H9 (cell line): ENCODE data around the gene NCBP1. TPM values are rescaled to one million over a fixed set of nuclear protein-coding genes. Genes with fewer than 3 reads are reported as not detected.

Experiments
- DNase-seq: peaks from one replicate; pipeline ENCODE4 v3.0.0-alpha.2; 2017
- H2AFZ ChIP-seq: one replicate; pipeline ENCODE4 v1.6.1; 2013; ENCODE audit warnings: mild to moderate bottlenecking, low read length, control low read depth, moderate library complexity
- H2AK5ac ChIP-seq: 2 replicates; pipeline ENCODE4 v1.6.1; 2013; ENCODE audit warnings: low read length, control low read depth, mixed read lengths; ENCODE audit not compliant: insufficient read length
- H2BK120ac ChIP-seq: one replicate; pipeline ENCODE4 v1.6.1; 2013; ENCODE audit warnings: low read depth, mild to moderate bottlenecking, low read length, control low read depth, inconsistent platforms; ENCODE audit not compliant: poor library complexity, severe bottlenecking
- H2BK12ac ChIP-seq: 2 replicates; pipeline ENCODE4 v1.6.1; 2013; ENCODE audit warnings: low read length, control low read depth, mixed read lengths, low read depth; ENCODE audit not compliant: insufficient read length
- H2BK15ac ChIP-seq: 2 replicates; pipeline ENCODE4 v1.6.1; 2013; ENCODE audit warnings: low read depth, low read length, control low read depth
- H2BK20ac ChIP-seq: one replicate; pipeline ENCODE4 v1.6.1; 2013; ENCODE audit warnings: low read depth, mild to moderate bottlenecking, low read length, control low read depth, inconsistent platforms; ENCODE audit not compliant: poor library complexity, severe bottlenecking
- H2BK5ac ChIP-seq: 2 replicates; pipeline ENCODE4 v1.6.1; 2013; ENCODE audit warnings: low read length, control low read depth, mixed read lengths; ENCODE audit not compliant: insufficient read length
- H3K14ac ChIP-seq: 2 replicates; pipeline ENCODE4 v1.6.1; 2013; ENCODE audit warnings: low read length, control low read depth; ENCODE audit not compliant: insufficient read depth
- H3K18ac ChIP-seq: 2 replicates; pipeline ENCODE4 v1.6.1; 2013; ENCODE audit warnings: low read depth, mild to moderate bottlenecking, mixed read lengths, low read length, control low read depth; ENCODE audit not compliant: insufficient read length
- H3K23ac ChIP-seq: 2 replicates; pipeline ENCODE4 v1.6.1; 2013; ENCODE audit warnings: low read length, control low read depth, mixed read lengths, low read depth; ENCODE audit not compliant: insufficient read length
- H3K23me2 ChIP-seq: 2 replicates; pipeline ENCODE4 v1.6.1; 2013; ENCODE audit warnings: low read depth, mild to moderate bottlenecking, mixed read lengths, low read length, control low read depth; ENCODE audit not compliant: insufficient read length, poor library complexity, severe bottlenecking
- H3K27ac ChIP-seq: 2 replicates; pipeline ENCODE4 v1.5.1; 2013; ENCODE audit warnings: low read length, control low read depth, mixed read lengths, low read depth; ENCODE audit not compliant: insufficient read length
- H3K27me3 ChIP-seq: 2 replicates; pipeline ENCODE4 v1.6.1; 2013; ENCODE audit warnings: low read length, control low read depth, inconsistent platforms; ENCODE audit not compliant: insufficient read depth
- H3K4ac ChIP-seq: 2 replicates; pipeline ENCODE4 v1.6.1; 2013; ENCODE audit warnings: low read depth, mild to moderate bottlenecking, control low read depth, inconsistent platforms, low read length, moderate library complexity
- H3K4me1 ChIP-seq: 2 replicates; pipeline ENCODE4 v1.6.1; 2013; ENCODE audit warnings: low read length, control low read depth, inconsistent platforms; ENCODE audit not compliant: insufficient read depth
- H3K4me2 ChIP-seq: 2 replicates; pipeline ENCODE4 v1.6.1; 2013; ENCODE audit warnings: low read length, control low read depth, mixed read lengths; ENCODE audit not compliant: insufficient read length, insufficient read depth
- H3K56ac ChIP-seq: 2 replicates; pipeline ENCODE4 v1.6.1; 2013; ENCODE audit warnings: low read depth, mild to moderate bottlenecking, mixed read lengths, low read length, control low read depth; ENCODE audit not compliant: insufficient read length
- H3K79me1 ChIP-seq: 2 replicates; pipeline ENCODE4 v1.6.1; 2013; ENCODE audit warnings: low read depth, mild to moderate bottlenecking, moderate library complexity, low read length, control low read depth, inconsistent platforms; ENCODE audit not compliant: insufficient read depth, poor library complexity, severe bottlenecking
- H3K79me2 ChIP-seq: 2 replicates; pipeline ENCODE4 v1.6.1; 2013; ENCODE audit warnings: low read length, control low read depth, inconsistent platforms; ENCODE audit not compliant: insufficient read depth
- H3K9ac ChIP-seq: 2 replicates; pipeline ENCODE4 v1.6.1; 2013; ENCODE audit warnings: low read length, control low read depth, mixed read lengths; ENCODE audit not compliant: insufficient read length; ENCODE audit errors: extremely low read depth
- H3K9me3 ChIP-seq: one replicate; pipeline ENCODE4 v1.6.1; 2013; ENCODE audit warnings: low read depth, low read length, inconsistent platforms; ENCODE audit not compliant: control insufficient read depth
- H3T11ph ChIP-seq: one replicate; pipeline ENCODE4 v1.6.1; 2013; ENCODE audit warnings: mild to moderate bottlenecking, low read length, control low read depth, inconsistent platforms
- H4K20me1 ChIP-seq: one replicate; pipeline ENCODE4 v1.6.1; 2013; ENCODE audit not compliant: control insufficient read depth, insufficient read length, insufficient read depth
- H4K5ac ChIP-seq: 2 replicates; pipeline ENCODE4 v1.6.1; 2013; ENCODE audit warnings: low read depth, mild to moderate bottlenecking, mixed read lengths, low read length, control low read depth; ENCODE audit not compliant: insufficient read length
- H4K8ac ChIP-seq: replicated peaks from 2 replicates; pipeline ENCODE4 v1.6.1; 2013; ENCODE audit warnings: low read length, control low read depth, mixed read lengths, low read depth; ENCODE audit not compliant: insufficient read length
- H4K91ac ChIP-seq: 2 replicates; pipeline ENCODE4 v1.6.1; 2013; ENCODE audit warnings: low read depth, mild to moderate bottlenecking, moderate library complexity, mixed read lengths, low read length, control low read depth; ENCODE audit not compliant: insufficient read length
- H3K27ac Mint-ChIP-seq, 3 experiments: 2 replicates in 2 of 3; 3 replicates in 1 of 3; pipeline ENCODE4 v1.8.0; 2020 to 2021; ENCODE audit warnings: mixed read lengths in 3 of 3, mild to moderate bottlenecking in 1 of 3, moderate library complexity in 1 of 3
- H3K27me3 Mint-ChIP-seq: 2 replicates; pipeline ENCODE4 v1.8.0; 2021; ENCODE audit warnings: low read depth, mild to moderate bottlenecking, moderate library complexity, mixed read lengths
- H3K36me3 Mint-ChIP-seq, 3 experiments: 2 replicates in 2 of 3; 3 replicates in 1 of 3; pipeline ENCODE4 v1.8.0; 2020 to 2021; ENCODE audit warnings: low read depth in 3 of 3, mixed read lengths in 3 of 3; ENCODE audit not compliant: insufficient read depth in 1 of 3
- H3K4me1 Mint-ChIP-seq, 2 experiments: 2 replicates each; pipeline ENCODE4 v1.8.0; 2020; ENCODE audit warnings: mixed read lengths in 2 of 2
- H3K4me3 Mint-ChIP-seq, 2 experiments: 2 replicates in 1 of 2; 3 replicates in 1 of 2; pipeline ENCODE4 v1.8.0; 2020 to 2021; ENCODE audit warnings: mild to moderate bottlenecking in 2 of 2, mixed read lengths in 2 of 2, moderate library complexity in 1 of 2
- H3K9me3 Mint-ChIP-seq, 2 experiments: 2 replicates in 1 of 2; 3 replicates in 1 of 2; pipeline ENCODE4 v1.8.0; 2020; ENCODE audit warnings: mild to moderate bottlenecking in 2 of 2, mixed read lengths in 2 of 2, moderate library complexity in 1 of 2
- WGBS: extraction: QIAGEN DNeasy Blood & Tissue Kit; methylation state at CpG from one replicate; pipeline ENCODE4 v1.1.7; 2013; ENCODE audit warnings: missing lambda C conversion rate, low lambda C conversion rate, mixed read lengths; ENCODE audit not compliant: insufficient read length; ENCODE audit errors: extremely low coverage; 5-methylcytosine and 5-hydroxymethylcytosine counted together
- total RNA-seq: library from RNA; stranded (reverse); gene quantifications from 2 replicates; pipeline ENCODE4 v1.2.1, GENCODE V29; 2021
- TF ChIP-seq, protein P1 (sequence below): fragments of 200-600 bp; sonication (generic); conservative IDR thresholded peaks from 3 replicates; pipeline ENCODE4 v1.8.0; 2021; ENCODE audit warnings: antibody characterized with exemption, mild to moderate bottlenecking

Gene NCBP1
- total RNA-seq, 1 experiment from 2014 or later, result 55.7 TPM

DNA sequence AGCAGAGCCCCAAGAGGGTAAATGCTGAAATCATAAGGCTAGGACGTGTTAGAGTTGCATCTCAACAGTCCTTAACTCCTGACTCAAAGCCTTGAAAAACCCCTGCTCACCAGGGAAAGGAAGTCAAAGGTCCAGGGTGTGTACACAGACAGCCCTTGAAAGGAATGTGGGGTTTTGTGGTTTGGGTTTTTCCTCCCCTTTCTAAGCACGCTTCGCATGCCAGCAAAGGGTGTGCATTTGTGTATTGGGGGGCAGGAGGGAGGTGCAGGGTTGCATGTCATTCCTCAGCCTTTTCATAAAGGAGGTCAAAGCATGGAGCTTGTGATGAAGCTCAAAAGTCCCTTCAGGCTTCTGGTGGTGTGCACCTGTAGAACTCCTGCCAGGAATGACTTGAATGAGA lies 80.8 kb downstream of the NCBP1 start:
- Mint-ChIP-seq H3K27me3 (peaks cover 21% of the 10 kb centered on the region), H3K36me3 (no peaks in the 10 kb centered on the region), H3K4me3 (no peak overlapping the region), H3K9me3 (no peaks in the 10 kb centered on the region; a peak in 1 of 5 replicates), H3K27ac (no peak overlapping the region), H3K4me1 (peaks cover 15 to 20% of the 10 kb centered on the region in 2 experiments)
- no peaks in the 10 kb centered on the region for H4K20me1 ChIP-seq
- no peak overlapping the region for H3K56ac ChIP-seq
- peaks cover 2% of the 10 kb centered on the region; the same call in 1 of the 2 replicates for H3K4me1 ChIP-seq
- H3T11ph ChIP-seq, result no peak overlapping the region
- H3K23me2 ChIP-seq, result no peaks in the 10 kb centered on the region
- no peak overlapping the region for H3K27ac ChIP-seq
- WGBS, result no CpG with 5 or more reads among the region's 3 CpGs
- H2BK5ac ChIP-seq, result no peak overlapping the region
- no peak overlapping the region for H3K18ac ChIP-seq
- H4K8ac ChIP-seq, result no peak overlapping the region
- no peak overlapping the region for H2BK20ac ChIP-seq
- TF ChIP-seq, protein P1, sequence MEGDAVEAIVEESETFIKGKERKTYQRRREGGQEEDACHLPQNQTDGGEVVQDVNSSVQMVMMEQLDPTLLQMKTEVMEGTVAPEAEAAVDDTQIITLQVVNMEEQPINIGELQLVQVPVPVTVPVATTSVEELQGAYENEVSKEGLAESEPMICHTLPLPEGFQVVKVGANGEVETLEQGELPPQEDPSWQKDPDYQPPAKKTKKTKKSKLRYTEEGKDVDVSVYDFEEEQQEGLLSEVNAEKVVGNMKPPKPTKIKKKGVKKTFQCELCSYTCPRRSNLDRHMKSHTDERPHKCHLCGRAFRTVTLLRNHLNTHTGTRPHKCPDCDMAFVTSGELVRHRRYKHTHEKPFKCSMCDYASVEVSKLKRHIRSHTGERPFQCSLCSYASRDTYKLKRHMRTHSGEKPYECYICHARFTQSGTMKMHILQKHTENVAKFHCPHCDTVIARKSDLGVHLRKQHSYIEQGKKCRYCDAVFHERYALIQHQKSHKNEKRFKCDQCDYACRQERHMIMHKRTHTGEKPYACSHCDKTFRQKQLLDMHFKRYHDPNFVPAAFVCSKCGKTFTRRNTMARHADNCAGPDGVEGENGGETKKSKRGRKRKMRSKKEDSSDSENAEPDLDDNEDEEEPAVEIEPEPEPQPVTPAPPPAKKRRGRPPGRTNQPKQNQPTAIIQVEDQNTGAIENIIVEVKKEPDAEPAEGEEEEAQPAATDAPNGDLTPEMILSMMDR, result no peak
- no peak for DNase-seq
- no peaks in the 10 kb centered on the region for H3K79me2 ChIP-seq
- H4K5ac ChIP-seq, result no peak overlapping the region
- H2BK15ac ChIP-seq, result no peak overlapping the region
- H3K79me1 ChIP-seq, result no peaks in the 10 kb centered on the region
- H3K14ac ChIP-seq, result no peak overlapping the region
- H3K9me3 ChIP-seq, result no peaks in the 10 kb centered on the region
- H2AFZ ChIP-seq, result no peak overlapping the region
- no peak overlapping the region for H2BK120ac ChIP-seq
- no peak overlapping the region for H3K9ac ChIP-seq
- H2BK12ac ChIP-seq, result no peak overlapping the region
- no peak overlapping the region for H2AK5ac ChIP-seq
- H3K4me2 ChIP-seq, result no peak overlapping the region
- no peak overlapping the region for H4K91ac ChIP-seq
- H3K23ac ChIP-seq, result no peak overlapping the region
- no peaks in the 10 kb centered on the region for H3K27me3 ChIP-seq
- H3K4ac ChIP-seq, result no peak overlapping the region
